Endometrial microvascular endothelial cells (primary cell): ENCODE data around the gene AMDHD2. TPM values are rescaled to one million over a fixed set of nuclear protein-coding genes. Genes with fewer than 3 reads are reported as not detected.

Experiments
- in situ Hi-C: cut with HindIII; loops from 2 replicates; pipeline ENCODE4 v1.10.0; 2017; ENCODE audit warnings: low sequenced_read_pairs, low pct_unique_long_range_greater_than_20kb; ENCODE audit errors: inconsistent ontology term
- total RNA-seq: library from RNA; depleted of rRNA; stranded (reverse); fragments of >200 nt; gene quantifications from one replicate; pipeline ENCODE4 v1.2.3, GENCODE V29; 2015; ENCODE audit errors: inconsistent ontology term

AMDHD2 gene
- total RNA-seq, 1 donor from 2014 or later: 26.0 TPM

- in situ Hi-C loops: no loop called here
Observed at GRCh38 chr16:2513405-2514332, 6.5 kb upstream of the AMDHD2 start, which contains the start of gene ATP6V0C. ATP6V0C (plus strand) TSS chr16:2513952; CDS start chr16:2514104, 152 bp downstream.

DNA sequence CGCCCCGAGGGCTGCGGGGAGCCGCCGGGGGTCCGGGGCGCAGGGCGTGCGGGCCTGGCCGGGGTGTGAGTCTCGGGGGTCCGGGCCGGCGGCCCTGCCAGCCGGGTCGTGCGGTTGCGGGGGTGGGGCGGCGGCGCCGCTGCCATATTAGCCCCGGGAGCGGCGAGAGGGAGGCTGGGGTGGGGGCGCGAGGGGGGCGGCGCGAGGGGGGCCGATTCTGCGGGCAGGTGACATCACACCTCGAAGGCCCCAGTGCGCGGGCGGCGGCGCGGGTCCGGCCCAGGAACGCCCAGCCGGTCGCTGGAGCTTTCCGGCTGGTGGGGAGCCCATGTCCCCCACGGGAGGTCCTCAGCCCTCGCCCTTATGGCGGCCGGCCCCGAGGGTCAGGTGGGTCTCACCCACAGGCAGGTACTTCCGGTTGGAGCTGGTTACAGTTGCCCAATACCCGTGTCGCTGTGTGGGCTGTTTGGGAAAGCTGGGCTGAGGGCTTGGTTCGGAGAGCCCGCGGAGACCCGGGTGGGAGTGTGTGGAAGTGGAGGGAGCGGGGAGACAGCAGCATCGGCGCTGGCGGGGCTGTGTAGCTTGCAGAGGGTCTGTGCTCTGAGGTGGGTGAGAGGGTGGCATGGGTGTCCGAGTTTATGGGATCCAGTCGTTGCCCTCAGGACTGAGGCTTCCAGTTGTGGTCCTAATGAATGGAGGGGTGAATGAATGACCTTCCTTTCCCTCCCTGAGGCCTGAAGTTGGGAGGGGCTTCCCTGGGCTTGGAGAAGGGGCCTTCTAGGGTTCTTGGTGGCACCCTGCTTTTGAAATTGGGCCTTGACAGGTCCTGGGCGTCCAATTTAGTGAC, 5.6 kb upstream of the AMDHD2 start:
- in situ Hi-C loops: no loop called here

GRCh38 chr16:2515180-2515851, 4.9 kb upstream of the AMDHD2 start:
- in situ Hi-C loops: no loop called here

DNA sequence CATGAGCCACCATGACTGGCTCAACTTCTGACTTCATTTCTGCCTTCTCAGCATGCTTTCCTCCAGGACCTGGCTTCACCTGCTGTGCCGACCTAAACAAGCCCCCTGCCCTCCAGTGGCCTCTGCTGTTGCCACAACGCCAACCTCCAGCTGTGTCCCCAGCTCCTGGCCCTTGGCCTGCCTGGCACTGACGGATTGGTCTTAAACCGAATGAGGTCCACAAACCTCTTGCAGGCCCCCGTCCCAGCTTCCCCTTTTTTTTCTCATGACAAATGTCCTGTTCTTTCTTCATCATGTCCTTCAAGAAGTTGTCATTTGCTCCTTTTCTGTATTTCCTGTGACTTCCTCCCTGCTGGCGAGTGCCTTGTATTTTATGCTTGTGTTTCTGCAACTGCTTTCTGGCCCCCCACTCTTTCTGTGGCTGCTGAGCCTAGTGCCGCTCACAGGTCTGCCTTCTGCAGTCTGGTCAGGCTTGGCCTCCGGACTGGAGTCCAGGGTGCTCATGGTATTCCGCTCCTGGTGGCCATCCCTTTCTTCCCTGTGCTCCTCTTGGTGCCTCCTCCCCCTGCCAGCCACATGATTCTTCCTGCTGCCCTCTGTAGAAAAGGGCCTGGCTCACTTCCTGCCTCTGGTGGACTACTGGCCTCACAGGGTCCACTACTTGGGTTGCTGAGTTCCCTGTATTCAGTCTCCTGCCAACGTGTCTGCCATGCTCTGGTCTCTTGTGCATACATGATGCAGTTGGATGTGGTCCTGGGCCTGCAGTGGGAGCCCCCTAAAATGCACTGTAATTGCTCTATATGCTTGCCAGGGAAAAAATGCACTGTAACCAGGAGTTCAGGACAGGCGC, 3.6 kb upstream of the AMDHD2 start:
- in situ Hi-C loops: no loop called here

- in situ Hi-C loops: no loop called here
Observed at GRCh38 chr16:2517954-2518605, 2.1 kb upstream of the AMDHD2 start.

DNA sequence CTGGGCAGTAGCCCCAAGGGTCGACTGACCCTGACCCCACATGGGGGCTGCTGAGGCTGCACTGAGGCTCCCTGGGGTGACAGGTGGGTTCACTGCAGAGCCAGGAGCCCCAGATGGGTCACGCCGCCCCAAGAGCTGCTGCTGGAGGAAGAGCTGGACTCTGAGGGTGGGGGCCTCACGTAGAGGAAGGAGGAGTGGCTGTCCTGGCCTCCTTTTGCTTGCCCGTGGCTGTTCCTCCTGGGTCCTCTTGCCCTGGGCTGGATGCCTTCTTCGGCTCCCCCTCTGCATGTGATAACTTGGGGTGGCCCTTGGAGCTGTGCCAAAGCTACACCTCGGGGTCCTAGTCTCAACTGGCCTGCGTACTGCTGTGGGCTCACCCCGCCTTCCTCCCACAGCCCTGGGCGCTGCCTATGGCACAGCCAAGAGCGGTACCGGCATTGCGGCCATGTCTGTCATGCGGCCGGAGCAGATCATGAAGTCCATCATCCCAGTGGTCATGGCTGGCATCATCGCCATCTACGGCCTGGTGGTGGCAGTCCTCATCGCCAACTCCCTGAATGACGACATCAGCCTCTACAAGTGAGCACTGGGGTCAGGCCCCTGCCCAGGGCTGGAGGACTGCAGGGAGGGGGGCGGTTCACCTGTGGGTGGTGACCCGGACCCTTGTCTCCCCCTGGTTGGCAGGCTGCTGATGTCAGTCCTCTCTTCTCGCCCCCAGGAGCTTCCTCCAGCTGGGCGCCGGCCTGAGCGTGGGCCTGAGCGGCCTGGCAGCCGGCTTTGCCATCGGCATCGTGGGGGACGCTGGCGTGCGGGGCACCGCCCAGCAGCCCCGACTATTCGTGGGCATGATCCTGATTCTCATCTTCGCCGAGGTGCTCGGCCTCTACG, 1.1 kb upstream of the AMDHD2 start:
- in situ Hi-C loops: no loop called here

GRCh38 chr16:2519711-2520080, 475 bp upstream of the AMDHD2 start:
- in situ Hi-C loops: no loop called here

GRCh38 chr16:2520784-2521531, 787 bp downstream of the AMDHD2 start:
- in situ Hi-C loops: no loop called here

DNA sequence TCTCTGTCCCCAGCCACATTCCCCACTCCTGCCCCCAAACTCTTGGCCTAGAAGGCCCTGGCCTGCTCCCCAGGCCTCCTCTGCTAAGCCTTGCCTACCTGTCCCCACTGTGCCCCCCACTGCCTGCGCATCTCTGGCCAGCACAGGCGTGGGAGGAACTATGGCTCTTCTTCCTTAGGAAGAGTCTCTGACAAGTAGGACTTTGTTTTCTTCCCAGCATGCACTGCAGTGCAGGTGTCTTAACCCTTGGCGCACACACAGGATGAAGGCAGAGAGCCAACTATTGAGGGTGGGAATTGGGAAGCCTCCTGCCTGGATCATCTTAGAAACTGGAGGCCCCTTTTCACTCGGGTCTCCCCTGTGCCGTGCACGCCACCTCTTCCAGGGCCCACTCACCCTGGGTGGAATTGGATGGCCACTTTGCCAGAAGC, 3.6 kb downstream of the AMDHD2 start:
- in situ Hi-C loops: no loop called here

GRCh38 chr16:2524339-2524938, 4.3 kb downstream of the AMDHD2 start:
- in situ Hi-C loops: no loop called here

DNA sequence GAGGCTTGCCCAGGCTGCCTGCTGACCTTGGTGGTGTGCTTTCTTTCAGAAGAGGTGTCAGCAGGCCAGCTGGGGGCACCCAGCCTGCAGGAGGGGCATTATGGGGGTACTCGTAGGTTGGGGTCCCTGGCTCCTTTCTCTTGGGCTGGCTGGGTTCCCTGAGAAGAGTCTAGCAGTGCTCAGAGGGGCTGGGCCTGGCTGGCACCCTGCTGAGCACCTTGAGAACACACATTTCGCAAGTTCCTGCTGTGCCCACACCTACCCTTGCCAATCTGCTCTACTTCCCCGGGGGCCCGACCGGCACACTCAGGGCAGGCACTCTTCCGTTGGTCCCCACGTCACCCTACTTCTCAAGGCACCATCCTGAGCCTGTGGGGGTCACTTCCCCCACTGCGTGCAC, 6.0 kb downstream of the AMDHD2 start:
- in situ Hi-C loops: no loop called here

- in situ Hi-C loops: no loop called here
Observed at GRCh38 chr16:2527071-2527783, 7.1 kb downstream of the AMDHD2 start.

DNA sequence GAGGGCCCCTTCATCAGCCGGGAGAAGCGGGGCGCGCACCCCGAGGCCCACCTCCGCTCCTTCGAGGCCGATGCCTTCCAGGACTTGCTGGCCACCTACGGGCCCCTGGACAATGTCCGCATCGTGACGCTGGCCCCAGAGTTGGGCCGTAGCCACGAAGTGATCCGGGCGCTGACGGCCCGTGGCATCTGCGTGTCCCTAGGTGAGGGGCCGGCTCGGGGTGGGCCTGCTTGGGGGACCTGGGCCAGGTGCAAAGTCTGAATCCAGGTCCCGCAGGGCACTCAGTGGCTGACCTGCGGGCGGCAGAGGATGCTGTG, 7.6 kb downstream of the AMDHD2 start:
- in situ Hi-C loops: no loop called here

DNA sequence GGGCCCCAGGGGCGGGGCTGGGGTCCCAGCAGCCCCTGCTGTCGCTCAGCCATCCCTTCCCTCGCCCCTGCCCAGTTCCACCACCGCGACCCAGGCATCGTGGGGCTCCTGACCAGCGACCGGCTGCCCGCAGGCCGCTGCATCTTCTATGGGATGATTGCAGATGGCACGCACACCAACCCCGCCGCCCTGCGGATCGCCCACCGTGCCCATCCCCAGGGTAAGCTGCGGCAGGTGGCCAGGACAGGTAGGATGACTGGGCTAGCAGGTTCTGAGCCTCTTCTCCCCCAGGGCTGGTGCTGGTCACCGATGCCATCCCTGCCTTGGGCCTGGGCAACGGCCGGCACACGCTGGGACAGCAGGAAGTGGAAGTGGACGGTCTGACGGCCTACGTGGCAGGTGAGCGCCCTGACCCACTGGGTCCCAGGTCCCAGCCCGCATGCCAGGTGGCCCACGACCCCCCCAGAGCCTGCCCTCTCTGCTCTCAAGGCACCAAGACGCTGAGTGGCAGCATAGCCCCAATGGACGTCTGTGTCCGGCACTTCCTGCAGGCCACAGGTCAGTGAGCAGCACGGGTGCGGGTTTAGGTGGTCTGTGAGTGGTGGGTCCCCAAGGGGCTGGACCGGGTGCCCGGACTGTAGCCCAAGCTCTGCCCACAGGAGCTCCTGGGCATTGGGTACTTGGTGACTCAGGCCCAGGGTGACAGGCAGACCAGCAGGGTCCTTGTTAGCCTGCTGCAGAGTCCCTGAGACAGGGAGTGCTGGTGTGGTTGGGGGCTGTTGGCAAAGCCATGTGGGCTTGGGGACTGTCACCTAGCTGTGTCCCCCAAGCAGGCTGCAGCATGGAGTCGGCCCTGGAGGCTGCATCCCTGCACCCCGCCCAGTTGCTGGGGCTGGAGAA, 8.2 kb downstream of the AMDHD2 start:
- in situ Hi-C loops: no loop called here
